GM18498 (cell line): ENCODE results near the gene CFAP99.

Experiments
- ATAC-seq: cut with Tn5 transposase; IDR thresholded peaks from one replicate; pipeline ENCODE4 v1.9.1; 2021; ENCODE audit warnings: mild to moderate bottlenecking, moderate library complexity; ENCODE audit not compliant: unreplicated experiment

The CFAP99 gene

GRCh38 chr4:2497931-2498330 is 79.2 kb downstream of the CFAP99 start:
- peak; percentile 88 for ATAC-seq

GRCh38 chr4:2500547-2500946 is 81.8 kb downstream of the CFAP99 start:
- no peak for ATAC-seq

- ATAC-seq = no peak
These were observed 82.4 kb downstream of the CFAP99 start for GRCh38 chr4:2501034-2501594.

- no peak for ATAC-seq
These were observed 85.1 kb downstream of the CFAP99 start for GRCh38 chr4:2503809-2504208.

GRCh38 chr4:2507259-2507658 is 88.5 kb downstream of the CFAP99 start:
- no peak for ATAC-seq

- no peak for ATAC-seq
These were observed 89.1 kb downstream of the CFAP99 start for GRCh38 chr4:2507855-2508254.

- no peak for ATAC-seq
These were observed 91.8 kb downstream of the CFAP99 start for GRCh38 chr4:2510351-2511259.

GRCh38 chr4:2511645-2512131 is 92.9 kb downstream of the CFAP99 start:
- ATAC-seq = no peak
